ENCODE data around the gene ARHGAP15. TPM values are rescaled to one million over a fixed set of nuclear protein-coding genes. Genes with fewer than 3 reads are reported as not detected.

ARHGAP15 gene
- polyA plus RNA-seq, 1 donor: 8.1 TPM

DNA sequence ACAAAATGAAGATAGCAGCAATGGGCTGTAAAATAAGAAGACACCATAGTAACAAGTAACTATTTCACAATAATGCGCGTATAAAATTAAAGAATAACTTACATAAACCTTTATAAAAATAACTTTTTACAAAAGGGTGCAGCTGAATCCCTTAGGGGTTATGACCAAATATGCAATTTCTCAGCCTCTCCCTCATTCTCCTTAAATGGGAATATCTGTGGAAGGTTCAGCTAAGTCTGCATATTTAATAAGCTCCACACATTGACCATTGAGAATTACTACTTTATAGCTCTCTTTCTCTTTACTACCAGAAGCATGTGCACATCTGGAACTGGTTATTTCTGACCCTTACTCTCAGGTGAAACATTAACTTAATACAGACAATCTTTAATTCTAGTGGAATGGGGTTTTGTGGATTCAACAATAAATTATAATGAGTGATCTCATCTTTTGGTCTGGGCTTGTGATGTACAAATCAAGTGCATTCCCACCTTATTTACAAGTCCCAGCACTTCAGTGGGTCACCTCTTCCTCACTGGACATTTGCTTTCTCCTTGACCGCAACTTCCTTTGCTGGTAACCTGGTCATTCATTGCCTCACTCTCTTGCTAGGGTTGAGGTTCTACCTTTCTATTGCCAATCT lies 15.7 kb downstream of the ARHGAP15 start:
- DNase-seq (ENCODE audit: low read depth): no peak

- no peak for DNase-seq (ENCODE audit: low read depth)
Measured at GRCh38 chr2:143146366-143146765, 17.1 kb downstream of the ARHGAP15 start.

- no peak for DNase-seq (ENCODE audit: low read depth)
Measured at GRCh38 chr2:143146815-143147530, 17.8 kb downstream of the ARHGAP15 start.

DNA sequence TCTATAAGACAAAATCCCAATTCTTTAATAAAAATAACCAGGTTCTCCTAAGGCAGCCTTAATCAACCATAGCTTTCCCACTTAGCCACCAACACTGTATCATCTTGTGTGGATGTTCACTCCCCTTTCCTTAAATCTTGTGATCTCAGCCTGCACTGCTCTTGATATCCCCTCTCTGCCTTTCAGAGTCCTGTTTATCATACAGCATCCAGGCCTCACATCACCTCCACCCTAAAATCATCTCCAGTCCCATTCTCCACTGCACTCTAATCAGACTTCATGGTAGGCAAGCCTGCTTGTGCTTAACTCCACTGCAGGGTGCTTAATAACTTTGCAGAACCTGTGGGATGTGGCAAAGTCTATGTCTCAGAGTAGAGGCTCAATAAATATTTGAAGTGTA lies 18.8 kb downstream of the ARHGAP15 start:
- no peak for DNase-seq (ENCODE audit: low read depth)

DNA sequence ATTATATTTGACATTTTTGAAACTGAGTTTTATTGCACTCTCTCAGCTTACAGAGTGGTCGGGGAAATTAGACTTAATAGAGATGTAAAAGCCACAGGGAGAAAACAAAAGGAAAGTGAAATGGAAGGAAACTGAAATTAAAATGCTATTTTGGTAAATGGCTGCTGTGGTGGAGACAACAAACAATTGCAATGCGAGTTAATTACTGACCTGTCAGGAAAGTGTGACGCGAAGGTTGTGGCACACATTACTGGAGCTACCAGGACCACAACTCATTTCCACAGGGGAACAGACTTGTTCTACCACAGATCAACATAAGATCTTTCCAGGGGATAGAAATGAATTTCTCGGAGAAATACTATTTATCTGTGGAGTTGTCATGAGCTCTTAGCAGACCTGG lies 19.5 kb downstream of the ARHGAP15 start:
- DNase-seq (ENCODE audit: low read depth): no peak

DNA sequence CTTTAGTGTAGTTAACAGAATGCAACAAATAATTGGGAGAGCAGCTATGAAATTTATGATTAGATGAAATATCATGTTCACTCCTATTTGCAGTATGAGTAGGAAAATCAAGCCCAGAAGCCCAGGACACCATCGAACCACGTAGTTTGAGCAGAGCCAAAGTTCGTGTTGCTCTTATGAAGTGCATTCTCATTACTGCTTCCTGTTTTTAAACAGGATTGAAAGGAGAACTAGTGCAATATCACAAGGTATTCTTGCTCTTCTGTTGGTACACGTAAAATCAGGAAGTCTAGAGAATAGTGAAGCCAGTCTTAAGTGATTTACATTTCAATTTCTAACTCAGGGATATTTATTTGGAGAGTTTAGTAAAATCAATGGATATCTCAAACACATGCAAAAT lies 21.1 kb downstream of the ARHGAP15 start:
- DNase-seq (ENCODE audit: low read depth): no peak

GRCh38 chr2:143151111-143151752 lies 22.0 kb downstream of the ARHGAP15 start:
- DNase-seq (ENCODE audit: low read depth): no peak

- no peak for DNase-seq (ENCODE audit: low read depth)
Measured at GRCh38 chr2:143152219-143152618, 23.0 kb downstream of the ARHGAP15 start.

DNA sequence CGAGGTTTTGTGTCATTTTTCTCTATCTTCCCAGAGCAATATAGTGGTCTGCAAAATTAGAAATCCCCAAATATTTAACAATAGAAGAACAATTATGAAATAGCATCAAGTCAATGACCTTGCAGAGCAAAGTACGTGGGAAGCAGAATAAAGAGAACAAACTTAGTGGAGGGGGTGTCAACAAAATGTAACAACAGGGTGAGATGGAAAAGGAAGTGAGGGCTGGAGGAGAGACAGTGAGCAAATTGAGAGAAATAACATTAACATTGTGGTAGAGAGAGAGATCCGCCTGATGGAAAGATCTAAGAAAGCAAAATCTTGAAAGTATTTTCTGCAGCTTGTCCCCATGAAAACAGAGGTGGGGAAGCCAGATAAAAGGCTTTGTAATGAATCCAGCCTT lies 23.4 kb downstream of the ARHGAP15 start:
- DNase-seq (ENCODE audit: low read depth): no peak

- DNase-seq (ENCODE audit: low read depth): no peak
Measured at GRCh38 chr2:143155661-143156060, 26.4 kb downstream of the ARHGAP15 start.

GRCh38 chr2:143157001-143157400 lies 27.8 kb downstream of the ARHGAP15 start:
- DNase-seq (ENCODE audit: low read depth): no peak

- DNase-seq (ENCODE audit: low read depth): no peak
Measured at GRCh38 chr2:143157418-143157817, 28.2 kb downstream of the ARHGAP15 start.

GRCh38 chr2:143158098-143158497 lies 28.9 kb downstream of the ARHGAP15 start:
- DNase-seq (ENCODE audit: low read depth): no peak

DNA sequence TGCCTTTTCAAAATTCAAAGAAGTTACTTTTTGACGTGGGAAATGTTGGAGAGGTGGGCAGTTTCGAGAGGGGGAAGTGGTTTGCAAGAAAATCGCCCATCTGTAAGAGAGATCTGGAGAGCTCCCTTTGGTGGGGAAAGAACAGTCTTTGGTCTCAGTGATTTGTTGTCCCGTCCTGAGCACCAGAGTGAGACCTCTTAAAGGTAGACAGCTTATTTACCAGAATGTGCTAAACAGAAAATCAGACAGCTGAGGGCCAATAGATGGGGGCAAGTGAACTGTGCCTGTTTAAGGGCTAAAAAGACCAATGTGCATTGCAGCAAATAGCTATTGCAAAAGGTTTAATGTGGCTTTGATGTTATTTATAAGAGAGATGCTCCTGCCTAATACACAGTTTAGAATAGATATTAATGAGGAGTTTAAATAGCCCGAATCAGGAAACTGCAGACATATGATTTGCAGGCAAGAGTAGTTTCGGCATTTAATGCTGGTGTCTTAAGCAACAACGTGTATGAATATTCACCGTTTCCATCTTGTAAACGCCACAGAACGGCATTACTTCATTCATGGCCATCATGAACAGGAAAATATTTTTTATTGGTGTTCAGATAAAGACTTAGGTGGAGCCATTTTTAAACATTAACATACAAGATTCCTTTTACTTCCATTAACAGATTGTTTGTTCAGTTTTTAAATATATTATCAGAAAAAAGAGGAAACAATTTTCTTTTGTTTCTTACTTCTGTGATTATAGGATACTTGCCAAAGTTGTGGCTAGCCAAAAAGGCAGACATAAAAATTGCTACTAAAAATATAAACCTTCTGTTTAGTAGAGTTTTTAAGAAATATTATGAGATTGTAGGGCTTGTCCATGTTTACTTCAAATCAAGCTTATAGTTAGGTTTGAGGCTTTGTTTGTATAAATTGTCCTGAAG lies 29.6 kb downstream of the ARHGAP15 start:
- DNase-seq (ENCODE audit: low read depth): no peak

GRCh38 chr2:143159486-143159840 lies 30.2 kb downstream of the ARHGAP15 start:
- no peak for DNase-seq (ENCODE audit: low read depth)

- DNase-seq (ENCODE audit: low read depth): no peak
Measured at GRCh38 chr2:143160732-143161707, 31.8 kb downstream of the ARHGAP15 start.

DNA sequence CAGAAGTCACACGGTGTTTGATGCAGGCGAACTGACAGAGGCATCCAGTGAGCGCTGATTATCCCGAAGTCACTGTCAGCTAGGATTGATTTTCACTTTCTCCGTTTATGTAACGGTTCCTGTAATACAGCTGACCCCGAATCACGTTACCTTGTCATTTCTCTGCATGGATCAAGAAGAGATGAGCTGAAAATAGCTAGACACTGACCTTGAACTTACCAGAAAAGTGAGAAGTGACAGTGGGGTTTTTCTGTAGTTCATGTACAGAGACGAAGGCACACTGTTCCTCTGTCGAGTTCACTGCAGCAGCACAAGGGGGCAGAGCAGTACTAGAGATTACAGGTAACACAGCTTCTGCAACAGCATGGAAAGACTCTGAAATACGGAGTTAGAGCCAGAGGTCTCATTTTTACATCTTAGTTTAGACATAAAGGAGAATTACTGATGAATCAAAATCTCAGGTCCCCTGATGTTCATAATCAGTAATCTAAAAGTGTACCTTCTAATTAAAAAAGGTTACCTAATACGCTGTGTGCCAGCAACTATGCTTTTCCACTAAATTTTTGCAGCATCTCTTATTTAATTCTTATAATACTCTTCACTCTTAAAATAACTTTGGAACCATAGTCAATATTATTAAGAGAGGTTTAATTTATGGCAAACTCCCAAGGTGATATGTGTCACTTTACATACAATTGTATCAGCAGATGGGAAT lies 33.1 kb downstream of the ARHGAP15 start:
- no peak for DNase-seq (ENCODE audit: low read depth)

DNA sequence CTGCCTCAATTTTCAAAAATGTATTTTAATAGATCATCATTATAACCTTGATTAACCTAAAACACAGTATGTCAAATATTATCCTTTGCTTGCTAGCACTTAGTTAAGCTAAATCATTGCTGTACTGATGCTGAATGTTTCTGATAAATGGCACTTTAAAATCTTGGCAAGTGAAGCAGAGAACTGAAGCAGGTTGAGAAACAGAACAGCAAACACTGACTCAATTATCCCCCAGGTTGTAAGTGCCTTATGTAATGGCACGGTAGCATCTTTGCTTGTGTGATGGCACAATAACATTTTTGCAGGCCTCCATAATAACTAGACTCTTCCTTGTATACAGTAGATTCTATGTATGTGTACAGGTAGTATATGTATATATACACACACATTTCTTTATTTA lies 33.8 kb downstream of the ARHGAP15 start:
- no peak for DNase-seq (ENCODE audit: low read depth)

DNA sequence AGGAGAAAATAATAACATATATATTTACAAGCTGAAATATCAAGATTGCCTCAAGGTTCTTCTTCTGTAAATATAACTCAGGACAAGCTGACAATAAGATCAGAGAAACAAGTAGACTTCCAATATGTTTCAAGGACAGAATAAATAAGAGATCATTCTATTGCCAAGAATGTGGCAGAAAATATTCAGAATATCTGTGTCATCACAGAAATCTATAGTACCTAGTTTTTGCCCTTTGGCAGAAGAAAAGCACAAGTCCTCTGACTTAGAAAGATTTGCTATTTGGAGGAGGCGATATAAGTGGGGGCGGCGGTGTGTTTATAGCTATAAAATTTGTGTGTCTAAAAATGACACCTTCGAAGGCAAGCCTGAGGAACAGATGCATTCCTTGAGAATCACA lies 34.3 kb downstream of the ARHGAP15 start:
- DNase-seq (ENCODE audit: low read depth): no peak

GRCh38 chr2:143165291-143165690 lies 36.1 kb downstream of the ARHGAP15 start:
- DNase-seq (ENCODE audit: low read depth): no peak
